SK-N-SH treated with all-trans-retinoic acid at 6 μM for 48 hours (cell line): ENCODE results near the gene FBXL13.

Source experiments
- PATZ1 ChIP-seq: fragments of 250-450 bp; sonication (Bioruptor Pico); IDR thresholded peaks from 2 replicates; pipeline ENCODE4 v1.8.0; 2020; ENCODE audit warnings: mild to moderate bottlenecking, moderate library complexity, borderline replicate concordance
- PPARA ChIP-seq: fragments of 250-450 bp; sonication (Bioruptor Pico); IDR thresholded peaks from 2 replicates; pipeline ENCODE4 v1.5.0; 2020; ENCODE audit warnings: mild to moderate bottlenecking, borderline replicate concordance
- TSHZ2 ChIP-seq: fragments of 250-450 bp; sonication (Bioruptor Pico); IDR thresholded peaks from 2 replicates; pipeline ENCODE4 v1.5.0; 2020; ENCODE audit warnings: mild to moderate bottlenecking, moderate library complexity
- ZFP3 ChIP-seq: fragments of 250-450 bp; sonication (Bioruptor Pico); IDR thresholded peaks from 2 replicates; pipeline ENCODE4 v1.5.0; 2020; ENCODE audit warnings: mild to moderate bottlenecking, moderate library complexity
- TF ChIP-seq, protein P1 (sequence below): fragments of 250-450 bp; sonication (Bioruptor Pico); IDR thresholded peaks from 2 replicates; pipeline ENCODE4 v1.5.1; 2020; ENCODE audit warnings: low read depth, mild to moderate bottlenecking, moderate library complexity

DNA sequence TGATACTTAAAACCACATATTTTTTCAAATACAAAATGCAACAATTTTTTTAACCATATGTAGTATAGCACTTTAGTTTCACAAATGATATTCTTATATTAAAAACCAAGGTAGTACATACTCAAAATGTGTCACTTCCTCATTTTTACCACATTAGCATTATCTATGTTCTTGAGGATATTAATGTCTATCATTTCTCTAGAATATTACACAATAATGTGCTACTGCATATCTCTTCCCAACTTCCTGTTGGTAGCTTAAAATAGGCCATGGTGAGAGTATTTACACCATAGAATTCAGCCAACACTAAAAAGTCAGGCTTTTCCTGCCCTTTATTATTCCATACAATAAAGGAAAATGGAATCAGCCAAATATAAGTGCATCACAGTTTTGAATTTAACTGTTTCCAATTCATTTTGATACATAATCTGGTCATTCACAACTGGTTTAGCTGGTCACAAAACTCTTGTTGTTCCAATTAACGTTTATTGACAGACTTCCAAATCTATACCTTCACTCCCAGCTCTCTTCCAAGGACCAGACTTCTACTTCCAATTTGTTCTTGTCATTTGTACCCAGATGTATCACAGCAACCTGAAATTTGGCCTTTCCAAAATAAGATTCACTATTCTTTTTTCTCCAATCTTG is 181.8 kb downstream of the FBXL13 start:
- TF ChIP-seq PPARA (CRISPR knock-in tag), result no peak
- TF ChIP-seq, protein P1, sequence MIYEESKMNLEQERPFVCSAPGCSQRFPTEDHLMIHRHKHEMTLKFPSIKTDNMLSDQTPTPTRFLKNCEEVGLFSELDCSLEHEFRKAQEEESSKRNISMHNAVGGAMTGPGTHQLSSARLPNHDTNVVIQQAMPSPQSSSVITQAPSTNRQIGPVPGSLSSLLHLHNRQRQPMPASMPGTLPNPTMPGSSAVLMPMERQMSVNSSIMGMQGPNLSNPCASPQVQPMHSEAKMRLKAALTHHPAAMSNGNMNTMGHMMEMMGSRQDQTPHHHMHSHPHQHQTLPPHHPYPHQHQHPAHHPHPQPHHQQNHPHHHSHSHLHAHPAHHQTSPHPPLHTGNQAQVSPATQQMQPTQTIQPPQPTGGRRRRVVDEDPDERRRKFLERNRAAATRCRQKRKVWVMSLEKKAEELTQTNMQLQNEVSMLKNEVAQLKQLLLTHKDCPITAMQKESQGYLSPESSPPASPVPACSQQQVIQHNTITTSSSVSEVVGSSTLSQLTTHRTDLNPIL (CRISPR knock-in tag), result no peak
- TF ChIP-seq PATZ1 (CRISPR knock-in tag), result no peak
- no peak for TF ChIP-seq ZFP3 (CRISPR knock-in tag)
- no peak for TF ChIP-seq TSHZ2 (CRISPR knock-in tag)
